HEK293 (cell line): ENCODE measurements around the gene RASL10A.

Experiments used
- ZNF324 ChIP-seq: fragments of 450-650 bp; formaldehyde crosslinking; IDR thresholded peaks from 2 replicates; pipeline ENCODE4 v1.5.1; 2016; ENCODE audit warnings: missing biosample characterization, missing genetic modification characterization
- ZXDB ChIP-seq: fragments of 450-650 bp; formaldehyde crosslinking; IDR thresholded peaks from 2 replicates; pipeline ENCODE4 v1.5.1; 2016; ENCODE audit warnings: missing biosample characterization, missing genetic modification characterization

GRCh38 chr22:29348041-29348440 lies 32.5 kb upstream of the RASL10A start:
- TF ChIP-seq ZNF324 (tag by site-specific recombination), result no peak
- no peak for TF ChIP-seq ZXDB (tag by site-specific recombination)
